Chondrocyte (in vitro differentiated cells): ENCODE data around the gene BTN2A1. TPM values are rescaled to one million over a fixed set of nuclear protein-coding genes. Genes with fewer than 3 reads are reported as not detected.

Experiments
- DNase-seq: peaks from one replicate; pipeline ENCODE4 v3.0.0; 2021; ENCODE audit warnings: mixed read lengths, low spot score
- H3K27ac Mint-ChIP-seq: one replicate; pipeline ENCODE4 v1.8.0; 2021; ENCODE audit warnings: mild to moderate bottlenecking, moderate library complexity, mixed read lengths; ENCODE audit not compliant: unreplicated experiment
- H3K27me3 Mint-ChIP-seq: 2 replicates; pipeline ENCODE4 v1.8.0; 2021; ENCODE audit warnings: low read depth, mixed read lengths
- H3K36me3 Mint-ChIP-seq: 2 replicates; pipeline ENCODE4 v1.8.0; 2021; ENCODE audit warnings: low read depth, mixed read lengths
- H3K4me1 Mint-ChIP-seq: 2 replicates; pipeline ENCODE4 v1.8.0; 2021; ENCODE audit warnings: low read depth, mild to moderate bottlenecking, mixed read lengths
- H3K4me3 Mint-ChIP-seq: one replicate; pipeline ENCODE4 v1.8.0; 2021; ENCODE audit warnings: mild to moderate bottlenecking, moderate library complexity, mixed read lengths; ENCODE audit not compliant: unreplicated experiment
- H3K9me3 Mint-ChIP-seq: 2 replicates; pipeline ENCODE4 v1.8.0; 2021; ENCODE audit warnings: low read depth, mixed read lengths
- total RNA-seq: library from RNA; stranded (reverse); gene quantifications from 3 replicates; pipeline ENCODE4 v1.2.1, GENCODE V29; 2021
- TF ChIP-seq, protein P1 (sequence below): fragments of 200-600 bp; sonication (generic); IDR thresholded peaks from 2 replicates; pipeline ENCODE4 v1.5.0; 2021; ENCODE audit warnings: antibody characterized with exemption, mild to moderate bottlenecking, moderate library complexity

BTN2A1 gene
- total RNA-seq, 1 donor from 2014 or later: 33.6 TPM

DNA sequence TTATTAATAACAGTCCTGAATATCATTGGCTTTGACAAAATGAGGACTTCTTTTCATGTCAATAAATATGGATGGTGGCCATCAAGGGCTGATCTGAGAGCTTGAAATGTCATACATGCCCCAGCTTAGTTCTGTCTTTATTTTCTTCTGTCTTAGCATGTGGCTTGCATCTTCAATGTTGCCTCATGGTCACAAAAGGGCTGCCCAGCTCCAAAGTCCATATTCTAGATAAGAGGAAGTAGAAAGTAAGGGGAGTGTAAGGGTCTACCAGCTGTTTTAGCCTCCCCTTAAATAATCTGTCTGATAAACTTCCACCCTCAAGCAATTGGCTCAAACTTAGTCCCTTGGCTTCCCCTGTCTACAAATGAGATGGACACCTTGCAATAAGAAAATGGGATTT is 14.2 kb downstream of the BTN2A1 start:
- H3K9me3 Mint-ChIP-seq: peaks cover 5% of the 10 kb centered on the region
- H3K4me3 Mint-ChIP-seq: no peak overlapping the region
- H3K27ac Mint-ChIP-seq: no peak overlapping the region
- H3K27me3 Mint-ChIP-seq: no peaks in the 10 kb centered on the region
- peaks cover 31% of the 10 kb centered on the region for H3K4me1 Mint-ChIP-seq
- DNase-seq: no peak
- TF ChIP-seq, protein P1, sequence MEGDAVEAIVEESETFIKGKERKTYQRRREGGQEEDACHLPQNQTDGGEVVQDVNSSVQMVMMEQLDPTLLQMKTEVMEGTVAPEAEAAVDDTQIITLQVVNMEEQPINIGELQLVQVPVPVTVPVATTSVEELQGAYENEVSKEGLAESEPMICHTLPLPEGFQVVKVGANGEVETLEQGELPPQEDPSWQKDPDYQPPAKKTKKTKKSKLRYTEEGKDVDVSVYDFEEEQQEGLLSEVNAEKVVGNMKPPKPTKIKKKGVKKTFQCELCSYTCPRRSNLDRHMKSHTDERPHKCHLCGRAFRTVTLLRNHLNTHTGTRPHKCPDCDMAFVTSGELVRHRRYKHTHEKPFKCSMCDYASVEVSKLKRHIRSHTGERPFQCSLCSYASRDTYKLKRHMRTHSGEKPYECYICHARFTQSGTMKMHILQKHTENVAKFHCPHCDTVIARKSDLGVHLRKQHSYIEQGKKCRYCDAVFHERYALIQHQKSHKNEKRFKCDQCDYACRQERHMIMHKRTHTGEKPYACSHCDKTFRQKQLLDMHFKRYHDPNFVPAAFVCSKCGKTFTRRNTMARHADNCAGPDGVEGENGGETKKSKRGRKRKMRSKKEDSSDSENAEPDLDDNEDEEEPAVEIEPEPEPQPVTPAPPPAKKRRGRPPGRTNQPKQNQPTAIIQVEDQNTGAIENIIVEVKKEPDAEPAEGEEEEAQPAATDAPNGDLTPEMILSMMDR: no peak
- H3K36me3 Mint-ChIP-seq: peaks cover 20% of the 10 kb centered on the region

DNA sequence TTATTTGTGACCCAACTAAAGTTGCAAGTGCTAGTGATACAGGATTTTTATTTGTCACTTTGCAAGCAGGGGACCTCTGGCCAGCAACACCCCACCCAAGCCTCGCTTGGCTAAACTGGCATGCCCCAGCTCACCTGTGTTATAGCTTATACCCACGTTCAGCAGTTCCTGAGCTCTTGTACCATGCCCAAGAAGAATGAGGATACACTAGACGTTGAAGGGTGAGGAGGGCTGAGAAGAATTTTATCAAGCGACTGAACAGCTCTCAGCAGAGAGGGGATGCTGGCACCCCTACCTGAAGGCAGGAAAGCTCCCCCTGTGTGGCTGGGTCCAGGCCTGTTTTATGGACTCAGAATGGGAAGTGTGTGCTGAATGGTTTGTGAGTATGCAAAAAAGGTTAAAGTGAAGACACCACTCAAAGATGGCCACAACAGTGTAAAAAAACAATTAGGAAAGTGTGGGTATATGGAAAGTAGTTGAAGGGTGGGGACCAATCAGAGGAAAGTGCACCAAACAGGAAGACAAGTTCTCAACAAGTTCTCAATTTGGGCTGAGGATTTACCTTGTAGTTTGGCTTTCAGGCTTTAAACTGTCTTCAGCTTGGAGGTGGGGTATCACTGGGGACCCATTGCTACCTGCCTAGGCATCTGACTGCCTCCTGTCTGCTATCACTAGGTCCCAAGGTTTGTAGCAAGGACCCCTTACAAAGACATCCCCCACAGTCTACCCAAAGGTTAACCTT is 15.0 kb downstream of the BTN2A1 start:
- peak overlapping the region; percentile 16 for H3K4me3 Mint-ChIP-seq
- peak overlapping the region; percentile 84 for H3K27ac Mint-ChIP-seq
- peaks cover 15% of the 10 kb centered on the region for H3K36me3 Mint-ChIP-seq
- no peak for DNase-seq
- H3K9me3 Mint-ChIP-seq: peaks cover 5% of the 10 kb centered on the region
- TF ChIP-seq, protein P1: no peak
- no peaks in the 10 kb centered on the region for H3K27me3 Mint-ChIP-seq
- H3K4me1 Mint-ChIP-seq: peaks cover 31% of the 10 kb centered on the region

DNA sequence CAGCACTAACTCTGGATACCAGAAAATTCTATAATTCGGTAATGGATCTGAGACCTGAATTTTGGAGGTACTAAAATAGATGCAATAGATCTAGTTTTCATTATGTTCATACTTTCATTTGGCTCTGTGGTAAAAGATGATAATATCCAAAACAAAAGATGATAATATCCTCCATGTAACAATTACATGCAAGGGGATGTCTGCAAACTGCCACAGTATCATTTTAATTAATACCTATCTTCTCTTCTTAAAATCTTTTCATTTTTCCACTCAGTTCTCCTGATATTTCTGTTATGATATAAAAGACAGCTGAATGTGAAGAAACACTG is 15.6 kb downstream of the BTN2A1 start:
- peaks cover 8% of the 10 kb centered on the region for H3K36me3 Mint-ChIP-seq
- TF ChIP-seq, protein P1: no peak
- H3K4me1 Mint-ChIP-seq: peaks cover 31% of the 10 kb centered on the region
- H3K4me3 Mint-ChIP-seq: peak overlapping the region; percentile 89
- no peaks in the 10 kb centered on the region for H3K27me3 Mint-ChIP-seq
- H3K9me3 Mint-ChIP-seq: peaks cover 5% of the 10 kb centered on the region
- peak overlapping the region; percentile 84 for H3K27ac Mint-ChIP-seq
- no peak for DNase-seq

DNA sequence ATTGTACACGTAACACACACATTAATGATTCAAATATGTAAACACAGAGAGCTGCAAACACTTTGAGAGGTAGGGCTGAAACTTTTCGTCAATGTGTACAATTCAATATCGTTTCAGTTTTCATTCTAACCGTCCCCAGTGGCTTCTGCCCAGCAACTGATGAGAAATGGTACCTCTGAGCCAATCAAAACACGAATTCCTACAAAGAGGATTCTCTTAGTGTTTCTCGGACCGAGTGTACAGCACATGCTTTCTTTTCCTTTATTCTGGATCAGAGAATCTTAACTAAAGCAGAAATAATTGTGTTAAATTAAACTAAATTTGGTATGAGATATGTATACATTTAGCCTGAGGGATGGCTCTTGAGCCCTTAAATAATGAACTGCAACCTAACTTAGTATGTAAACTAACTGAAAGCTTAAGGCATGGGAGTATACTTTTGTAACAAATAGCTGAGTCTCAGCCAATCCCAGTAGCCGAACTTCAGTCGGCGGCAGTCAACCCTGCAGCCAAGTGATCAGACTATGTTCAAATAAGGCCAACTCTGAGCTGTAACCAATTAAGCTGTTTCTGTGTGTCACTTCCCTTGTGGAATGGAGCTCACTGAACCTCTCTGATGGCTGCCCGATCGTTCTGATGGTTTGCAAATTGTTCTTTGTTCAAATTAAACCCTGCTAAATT is 16.1 kb downstream of the BTN2A1 start:
- no peak for DNase-seq
- TF ChIP-seq, protein P1: no peak
- Mint-ChIP-seq H3K4me3 (peak overlapping the region; percentile 89), H3K9me3 (peaks cover 5% of the 10 kb centered on the region), H3K36me3 (peaks cover 3% of the 10 kb centered on the region), H3K27ac (peak overlapping the region; percentile 96), H3K27me3 (no peaks in the 10 kb centered on the region), H3K4me1 (peaks cover 35% of the 10 kb centered on the region)

DNA sequence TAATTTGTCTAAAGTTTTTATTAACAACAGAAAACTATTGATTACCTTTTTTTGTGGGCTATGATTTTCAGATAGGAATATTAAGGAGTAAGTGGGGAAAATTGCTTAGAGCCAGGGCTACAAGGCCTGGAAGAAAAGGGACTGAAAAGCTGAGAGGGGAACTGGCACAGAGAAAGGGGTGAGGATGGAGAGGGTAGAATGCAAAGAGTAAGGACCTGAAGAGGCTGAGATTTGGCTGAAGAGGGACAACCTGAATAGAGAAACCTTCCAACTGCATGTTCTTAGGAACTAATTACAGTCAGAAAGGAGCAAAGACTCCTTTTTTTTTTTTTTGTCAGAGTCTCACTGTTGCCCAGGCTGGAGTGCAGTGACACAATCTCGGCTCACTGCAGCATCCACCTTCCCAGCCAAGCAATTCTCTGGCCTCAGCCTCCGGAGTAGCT is 16.7 kb downstream of the BTN2A1 start:
- H3K4me1 Mint-ChIP-seq: peaks cover 39% of the 10 kb centered on the region
- H3K27me3 Mint-ChIP-seq: no peaks in the 10 kb centered on the region
- peaks cover 5% of the 10 kb centered on the region for H3K9me3 Mint-ChIP-seq
- peak overlapping the region; percentile 96 for H3K27ac Mint-ChIP-seq
- no peaks in the 10 kb centered on the region for H3K36me3 Mint-ChIP-seq
- peak overlapping the region; percentile 89 for H3K4me3 Mint-ChIP-seq
- DNase-seq: no peak
- TF ChIP-seq, protein P1: peak; percentile 6
